GM23338 (cell line): ENCODE data around the gene MAPK4.

Experiments
- CREB1 ChIP-seq: fragments of 250-450 bp; sonication (Bioruptor Pico); IDR thresholded peaks from 2 replicates; pipeline ENCODE4 v1.5.0; 2020; ENCODE audit warnings: low read depth, mild to moderate bottlenecking, moderate library complexity
- EZH2 ChIP-seq: fragments of 200-600 bp; sonication (generic); IDR thresholded peaks from one replicate; pipeline ENCODE4 v1.8.0; 2017; ENCODE audit warnings: antibody characterized with exemption, mild to moderate bottlenecking, low read depth; ENCODE audit not compliant: unreplicated experiment
- EZH2phosphoT487 ChIP-seq: fragments of 200-600 bp; sonication (generic); IDR thresholded peaks from one replicate; pipeline ENCODE4 v1.8.1; 2018; ENCODE audit warnings: antibody characterized with exemption; ENCODE audit not compliant: unreplicated experiment
- JUNB ChIP-seq: IDR thresholded peaks from one replicate; pipeline ENCODE4 v1.6.1; 2016; ENCODE audit warnings: antibody characterized with exemption; ENCODE audit not compliant: unreplicated experiment
- NANOG ChIP-seq: IDR thresholded peaks from 2 replicates; pipeline ENCODE4 v1.6.1; 2016; ENCODE audit warnings: antibody characterized with exemption, borderline replicate concordance
- POLR2AphosphoS5 ChIP-seq: IDR thresholded peaks from 2 replicates; pipeline ENCODE4 v1.6.1; 2016; ENCODE audit warnings: antibody characterized with exemption, low read depth
- TF ChIP-seq, protein P1 (sequence below), 2 experiments: fragments of 200-600 bp in 1 of 2; sonication (generic) in 1 of 2; conservative IDR thresholded peaks; 2 replicates each; pipeline versions ENCODE4 v1.5.1 to v1.6.1; 2016 to 2017; ENCODE audit warnings: antibody characterized with exemption in 2 of 2, low read depth in 2 of 2, mild to moderate bottlenecking in 2 of 2, moderate library complexity in 1 of 2
- TF ChIP-seq, protein P2 (sequence below): IDR thresholded peaks from 2 replicates; pipeline ENCODE4 v1.6.1; 2016; ENCODE audit warnings: antibody characterized with exemption
- TF ChIP-seq, protein P3 (sequence below): IDR thresholded peaks from one replicate; pipeline ENCODE4 v1.6.1; 2018; ENCODE audit warnings: antibody characterized with exemption; ENCODE audit not compliant: unreplicated experiment

DNA sequence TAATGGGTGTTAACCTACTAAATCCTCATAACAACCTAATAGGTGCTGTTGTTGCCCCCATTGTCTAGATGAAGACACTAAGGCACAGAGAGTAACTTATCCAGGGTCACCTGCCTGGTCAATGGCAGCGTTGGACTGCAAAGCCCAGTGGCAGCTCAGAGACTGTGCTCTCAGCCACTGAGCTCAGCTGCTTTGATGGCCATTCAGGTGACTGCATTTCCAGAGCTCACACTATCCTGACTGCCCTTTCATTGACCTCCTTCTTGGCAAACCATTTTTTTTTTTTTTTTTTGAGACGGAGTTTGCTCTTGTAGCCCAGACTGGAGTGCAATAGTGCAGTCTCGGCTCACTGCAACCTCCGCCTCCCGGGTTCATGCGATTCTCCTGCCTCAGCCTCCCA is 115.2 kb downstream of the MAPK4 start:
- no peak for TF ChIP-seq EZH2
- TF ChIP-seq, protein P1, sequence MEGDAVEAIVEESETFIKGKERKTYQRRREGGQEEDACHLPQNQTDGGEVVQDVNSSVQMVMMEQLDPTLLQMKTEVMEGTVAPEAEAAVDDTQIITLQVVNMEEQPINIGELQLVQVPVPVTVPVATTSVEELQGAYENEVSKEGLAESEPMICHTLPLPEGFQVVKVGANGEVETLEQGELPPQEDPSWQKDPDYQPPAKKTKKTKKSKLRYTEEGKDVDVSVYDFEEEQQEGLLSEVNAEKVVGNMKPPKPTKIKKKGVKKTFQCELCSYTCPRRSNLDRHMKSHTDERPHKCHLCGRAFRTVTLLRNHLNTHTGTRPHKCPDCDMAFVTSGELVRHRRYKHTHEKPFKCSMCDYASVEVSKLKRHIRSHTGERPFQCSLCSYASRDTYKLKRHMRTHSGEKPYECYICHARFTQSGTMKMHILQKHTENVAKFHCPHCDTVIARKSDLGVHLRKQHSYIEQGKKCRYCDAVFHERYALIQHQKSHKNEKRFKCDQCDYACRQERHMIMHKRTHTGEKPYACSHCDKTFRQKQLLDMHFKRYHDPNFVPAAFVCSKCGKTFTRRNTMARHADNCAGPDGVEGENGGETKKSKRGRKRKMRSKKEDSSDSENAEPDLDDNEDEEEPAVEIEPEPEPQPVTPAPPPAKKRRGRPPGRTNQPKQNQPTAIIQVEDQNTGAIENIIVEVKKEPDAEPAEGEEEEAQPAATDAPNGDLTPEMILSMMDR (conservative IDR thresholded peaks at IDR 0.05; ENCODE audit: low read depth in 2 of 2), result no peak
- no peak for TF ChIP-seq POLR2AphosphoS5
- no peak for TF ChIP-seq EZH2phosphoT487
- TF ChIP-seq NANOG, result no peak
- TF ChIP-seq, protein P2, sequence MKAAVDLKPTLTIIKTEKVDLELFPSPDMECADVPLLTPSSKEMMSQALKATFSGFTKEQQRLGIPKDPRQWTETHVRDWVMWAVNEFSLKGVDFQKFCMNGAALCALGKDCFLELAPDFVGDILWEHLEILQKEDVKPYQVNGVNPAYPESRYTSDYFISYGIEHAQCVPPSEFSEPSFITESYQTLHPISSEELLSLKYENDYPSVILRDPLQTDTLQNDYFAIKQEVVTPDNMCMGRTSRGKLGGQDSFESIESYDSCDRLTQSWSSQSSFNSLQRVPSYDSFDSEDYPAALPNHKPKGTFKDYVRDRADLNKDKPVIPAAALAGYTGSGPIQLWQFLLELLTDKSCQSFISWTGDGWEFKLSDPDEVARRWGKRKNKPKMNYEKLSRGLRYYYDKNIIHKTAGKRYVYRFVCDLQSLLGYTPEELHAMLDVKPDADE, result no peak
- TF ChIP-seq JUNB, result no peak
- TF ChIP-seq, protein P3, sequence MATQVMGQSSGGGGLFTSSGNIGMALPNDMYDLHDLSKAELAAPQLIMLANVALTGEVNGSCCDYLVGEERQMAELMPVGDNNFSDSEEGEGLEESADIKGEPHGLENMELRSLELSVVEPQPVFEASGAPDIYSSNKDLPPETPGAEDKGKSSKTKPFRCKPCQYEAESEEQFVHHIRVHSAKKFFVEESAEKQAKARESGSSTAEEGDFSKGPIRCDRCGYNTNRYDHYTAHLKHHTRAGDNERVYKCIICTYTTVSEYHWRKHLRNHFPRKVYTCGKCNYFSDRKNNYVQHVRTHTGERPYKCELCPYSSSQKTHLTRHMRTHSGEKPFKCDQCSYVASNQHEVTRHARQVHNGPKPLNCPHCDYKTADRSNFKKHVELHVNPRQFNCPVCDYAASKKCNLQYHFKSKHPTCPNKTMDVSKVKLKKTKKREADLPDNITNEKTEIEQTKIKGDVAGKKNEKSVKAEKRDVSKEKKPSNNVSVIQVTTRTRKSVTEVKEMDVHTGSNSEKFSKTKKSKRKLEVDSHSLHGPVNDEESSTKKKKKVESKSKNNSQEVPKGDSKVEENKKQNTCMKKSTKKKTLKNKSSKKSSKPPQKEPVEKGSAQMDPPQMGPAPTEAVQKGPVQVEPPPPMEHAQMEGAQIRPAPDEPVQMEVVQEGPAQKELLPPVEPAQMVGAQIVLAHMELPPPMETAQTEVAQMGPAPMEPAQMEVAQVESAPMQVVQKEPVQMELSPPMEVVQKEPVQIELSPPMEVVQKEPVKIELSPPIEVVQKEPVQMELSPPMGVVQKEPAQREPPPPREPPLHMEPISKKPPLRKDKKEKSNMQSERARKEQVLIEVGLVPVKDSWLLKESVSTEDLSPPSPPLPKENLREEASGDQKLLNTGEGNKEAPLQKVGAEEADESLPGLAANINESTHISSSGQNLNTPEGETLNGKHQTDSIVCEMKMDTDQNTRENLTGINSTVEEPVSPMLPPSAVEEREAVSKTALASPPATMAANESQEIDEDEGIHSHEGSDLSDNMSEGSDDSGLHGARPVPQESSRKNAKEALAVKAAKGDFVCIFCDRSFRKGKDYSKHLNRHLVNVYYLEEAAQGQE, result no peak
- TF ChIP-seq CREB1 (CRISPR knock-in tag), result no peak
